IMR-90 (cell line): Measurements from ENCODE around the gene PARP6. TPM values are rescaled to one million over a fixed set of nuclear protein-coding genes. Genes with fewer than 3 reads are reported as not detected.

ENCODE experiments used
- ATAC-seq: fragments of 200-7000 bp; cut with Tn5 transposase; 2 replicates; pipeline ENCODE4 v1.9.1; 2020; ENCODE audit warnings: low read depth, mild to moderate bottlenecking, moderate library complexity
- BruUV-seq: library from RNA; stranded (reverse); fragments of 400-500 nt; replicated peaks from 2 replicates; lab custom pipeline; 2021; lab: Mats Ljungman, UMichigan
- CTCF ChIA-PET: fragments of 300-600 bp; formaldehyde crosslinking; extraction: SDS; loops from one replicate; lab custom pipeline; 2021; ENCODE audit warnings: antibody characterized with exemption; lab: Yijun Ruan, JAX
- POLR2A ChIA-PET: fragments of 300-600 bp; sonication (Branson Sonifier 250); formaldehyde crosslinking; loops from one replicate; lab custom pipeline; 2022; ENCODE audit warnings: antibody characterized with exemption; ENCODE audit not compliant: unreplicated experiment; lab: Charles Lee
- DNase-seq: peaks from one replicate; pipeline ENCODE4 v3.0.0; 2013
- H2AFZ ChIP-seq: replicated peaks from 2 replicates; pipeline ENCODE3; 2013; ENCODE audit warnings: low read length, mild to moderate bottlenecking; ENCODE audit not compliant: poor library complexity
- H2AK5ac ChIP-seq: 2 replicates; pipeline ENCODE4 v1.6.1; 2013; ENCODE audit warnings: low read depth, low read length, inconsistent platforms
- H2AK9ac ChIP-seq: replicated peaks from 2 replicates; pipeline ENCODE3; 2013; ENCODE audit warnings: mild to moderate bottlenecking, low read depth, low read length, moderate library complexity; ENCODE audit not compliant: poor library complexity
- H2BK120ac ChIP-seq: 2 replicates; pipeline ENCODE4 v1.6.1; 2013; ENCODE audit warnings: low read depth, low read length, inconsistent platforms
- H2BK15ac ChIP-seq: 3 replicates; pipeline ENCODE4 v1.6.1; 2013; ENCODE audit warnings: low read depth, low read length, inconsistent platforms
- H2BK20ac ChIP-seq: 2 replicates; pipeline ENCODE4 v1.6.1; 2013; ENCODE audit warnings: low read depth, mild to moderate bottlenecking, inconsistent platforms, low read length, moderate library complexity
- H2BK5ac ChIP-seq: 2 replicates; pipeline ENCODE4 v1.6.1; 2013; ENCODE audit warnings: mild to moderate bottlenecking, low read depth, low read length, inconsistent platforms; ENCODE audit not compliant: poor library complexity, severe bottlenecking
- H3K14ac ChIP-seq: replicated peaks from 2 replicates; pipeline ENCODE4 v1.6.1; 2013; ENCODE audit warnings: low read depth, low read length, inconsistent platforms
- H3K18ac ChIP-seq: 2 replicates; pipeline ENCODE4 v1.6.1; 2013; ENCODE audit warnings: low read depth, low read length, control low read depth
- H3K23ac ChIP-seq: 2 replicates; pipeline ENCODE4 v1.6.1; 2013; ENCODE audit warnings: low read depth, low read length, inconsistent platforms
- H3K27ac ChIP-seq: 2 replicates; pipeline ENCODE4 v1.5.1; 2013; ENCODE audit warnings: mild to moderate bottlenecking, control low read depth, low read length; ENCODE audit not compliant: insufficient read depth
- H3K27me3 ChIP-seq: 2 replicates; pipeline ENCODE4 v1.6.1; 2013; ENCODE audit warnings: low read length; ENCODE audit not compliant: control insufficient read depth, insufficient read depth
- H3K36me3 ChIP-seq: 2 replicates; pipeline ENCODE4 v1.6.1; 2013; ENCODE audit warnings: low read length, mixed read lengths; ENCODE audit not compliant: control insufficient read depth, insufficient read depth
- H3K4ac ChIP-seq: 2 replicates; pipeline ENCODE4 v1.6.1; 2013; ENCODE audit warnings: low read depth, low read length, inconsistent platforms
- H3K4me1 ChIP-seq: 2 replicates; pipeline ENCODE4 v1.6.1; 2013; ENCODE audit warnings: low read length, mixed read lengths; ENCODE audit not compliant: control insufficient read depth, insufficient read depth
- H3K4me2 ChIP-seq: 2 replicates; pipeline ENCODE4 v1.6.1; 2013; ENCODE audit warnings: low read depth, mild to moderate bottlenecking, control low read depth, low read length, moderate library complexity
- H3K4me3 ChIP-seq: 2 replicates; pipeline ENCODE4 v1.5.1; 2013; ENCODE audit warnings: low read depth, mild to moderate bottlenecking, control low read depth, low read length, moderate library complexity; ENCODE audit not compliant: insufficient read depth
- H3K56ac ChIP-seq: 2 replicates; pipeline ENCODE4 v1.6.1; 2013; ENCODE audit warnings: low read length, inconsistent platforms; ENCODE audit not compliant: insufficient read depth; ENCODE audit errors: extremely low read depth
- H3K79me1 ChIP-seq, 2 experiments: 2 replicates each; pipeline ENCODE4 v1.6.1; 2013; ENCODE audit warnings: low read length in 2 of 2, inconsistent platforms in 1 of 2, low read depth in 1 of 2
- H3K9ac ChIP-seq: 2 replicates; pipeline ENCODE4 v1.6.1; 2013; ENCODE audit warnings: low read depth, low read length, control low read depth
- H3K9me1 ChIP-seq: 2 replicates; pipeline ENCODE4 v1.6.1; 2013; ENCODE audit warnings: low read length, inconsistent platforms; ENCODE audit not compliant: insufficient read depth
- H3K9me3 ChIP-seq: 2 replicates; pipeline ENCODE4 v1.6.1; 2013; ENCODE audit warnings: low read length; ENCODE audit not compliant: control insufficient read depth, insufficient read depth
- H4K20me1 ChIP-seq: 2 replicates; pipeline ENCODE4 v1.6.1; 2013; ENCODE audit warnings: low read length, inconsistent platforms; ENCODE audit not compliant: insufficient read depth
- H4K5ac ChIP-seq: 2 replicates; pipeline ENCODE4 v1.6.1; 2013; ENCODE audit warnings: mild to moderate bottlenecking, low read depth, low read length, control low read depth
- H4K8ac ChIP-seq, 2 experiments: 2 replicates each; pipeline ENCODE4 v1.6.1; 2013; ENCODE audit warnings: low read depth in 2 of 2, low read length in 2 of 2, control low read depth in 1 of 2, inconsistent platforms in 1 of 2
- H4K91ac ChIP-seq: 2 replicates; pipeline ENCODE4 v1.6.1; 2013; ENCODE audit warnings: low read depth, low read length, inconsistent platforms; ENCODE audit not compliant: insufficient read depth
- BHLHE40 ChIP-seq: fragments of 150-350 bp; IDR thresholded peaks from 2 replicates; pipeline ENCODE4 v1.6.1; 2016; ENCODE audit warnings: mild to moderate bottlenecking, low read depth, low read length
- CHD1 ChIP-seq: IDR thresholded peaks from 2 replicates; pipeline ENCODE4 v1.6.1; 2012; ENCODE audit warnings: low read depth, low read length, improper control_type of control experiment
- FOS ChIP-seq: fragments of 150-350 bp; IDR thresholded peaks from 2 replicates; pipeline ENCODE4 v1.6.1; 2016; ENCODE audit warnings: low read depth, low read length
- MAZ ChIP-seq: IDR thresholded peaks from 2 replicates; pipeline ENCODE4 v1.6.1; 2012; ENCODE audit warnings: low read depth, mild to moderate bottlenecking, low read length, improper control_type of control experiment, moderate library complexity, borderline replicate concordance
- MXI1 ChIP-seq: IDR thresholded peaks from 2 replicates; pipeline ENCODE4 v1.6.1; 2012; ENCODE audit warnings: low read depth, mild to moderate bottlenecking, low read length, moderate library complexity, borderline replicate concordance
- NFE2L2 ChIP-seq: fragments of 150-350 bp; IDR thresholded peaks from 2 replicates; pipeline ENCODE4 v1.6.1; 2016; ENCODE audit warnings: low read depth, mild to moderate bottlenecking, low read length
- POLR2A ChIP-seq: IDR thresholded peaks from 2 replicates; pipeline ENCODE4 v1.6.1; 2012; ENCODE audit warnings: mild to moderate bottlenecking, low read depth, low read length
- RCOR1 ChIP-seq: IDR thresholded peaks from 2 replicates; pipeline ENCODE4 v1.6.1; 2012; ENCODE audit warnings: mild to moderate bottlenecking, low read length, improper control_type of control experiment; ENCODE audit not compliant: insufficient replicate concordance
- RFX5 ChIP-seq: IDR thresholded peaks from 2 replicates; pipeline ENCODE4 v1.8.0; 2012; ENCODE audit warnings: low read depth, mild to moderate bottlenecking, low read length, moderate library complexity
- SMC3 ChIP-seq: fragments of 150-350 bp; IDR thresholded peaks from 2 replicates; pipeline ENCODE4 v1.6.1; 2016; ENCODE audit warnings: low read depth, mild to moderate bottlenecking, antibody characterized with exemption, low read length, moderate library complexity
- WGBS, 2 experiments: methylation state at CpG; one replicate each; pipeline versions ENCODE4 v1.1.5 to v1.1.7; 2013; ENCODE audit warnings: missing lambda C conversion rate in 2 of 2; ENCODE audit not compliant: insufficient read length in 1 of 2; ENCODE audit errors: extremely low coverage in 2 of 2; 5-methylcytosine and 5-hydroxymethylcytosine counted together
- dilution Hi-C: fragments of 300-500 bp; cut with HindIII; formaldehyde crosslinking; loops from one replicate; pipeline ENCODE4 v1.14.3; 2018; ENCODE audit warnings: low sequenced_read_pairs; ENCODE audit not compliant: unreplicated experiment
- in situ Hi-C: fragments of 300-500 bp; cut with MboI; formaldehyde crosslinking; loops from 3 replicates; pipeline ENCODE4 v1.14.3; 2019; ENCODE audit warnings: low sequenced_read_pairs, inconsistent platforms, mixed read lengths
- intact Hi-C: fragments of 100-400 bp; cut with micrococcal nuclease; formaldehyde crosslinking; loops from 2 replicates; pipeline ENCODE4 v1.10.0; 2022
- polyA plus RNA-seq, 3 experiments: library from polyadenylated mRNA; depleted of rRNA; stranded (reverse); fragments of >200 nt; gene quantifications; 2 replicates each; pipeline ENCODE4 v1.2.3, GENCODE V29; 2012; ENCODE audit warnings: low replicate concordance in 1 of 3
- total RNA-seq: library from RNA; depleted of rRNA; stranded (reverse); fragments of >200 nt; gene quantifications from 2 replicates; pipeline ENCODE4 v1.2.3, GENCODE V29; 2012
- TF ChIP-seq, protein P1 (sequence below): fragments of 150-350 bp; IDR thresholded peaks from 2 replicates; pipeline ENCODE4 v1.6.1; 2016; ENCODE audit warnings: low read depth, mild to moderate bottlenecking, low read length, moderate library complexity, borderline replicate concordance
- TF ChIP-seq, protein P2 (sequence below): fragments of 150-350 bp; IDR thresholded peaks from 2 replicates; pipeline ENCODE4 v1.6.1; 2017; ENCODE audit warnings: mild to moderate bottlenecking, antibody characterized with exemption, low read length, low read depth

PARP6 gene
- total and polyA plus RNA-seq, 2 of the 4 experiments (the other 2 are of a cell fraction), result 13.4 to 45.1 TPM

DNA sequence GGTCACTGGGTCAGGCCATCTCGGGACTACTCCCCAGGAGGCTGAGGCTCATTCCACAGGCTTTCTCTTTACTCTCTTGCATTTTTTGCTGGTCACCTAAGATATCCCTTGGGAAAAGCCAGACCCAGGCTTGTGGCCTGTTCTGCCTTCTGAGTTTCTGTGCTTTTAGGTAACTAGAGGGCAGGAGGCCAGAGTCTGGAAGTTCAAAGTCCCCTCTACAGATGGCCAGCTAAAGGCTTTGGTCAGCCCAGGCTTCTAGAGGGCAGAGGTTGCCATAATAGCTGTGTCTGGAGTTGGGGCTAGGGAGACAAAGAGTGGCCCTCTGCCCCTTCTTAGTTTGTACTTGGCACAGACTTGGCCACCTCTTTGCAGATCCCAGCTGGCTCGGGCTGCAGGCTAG is 8.4 kb upstream of the PARP6 start:
- no peak overlapping the region for H2AK5ac ChIP-seq
- no peaks in the 10 kb centered on the region for H3K9me3 ChIP-seq
- no peak overlapping the region for H3K23ac ChIP-seq
- H4K8ac ChIP-seq, result no peak overlapping the region
- H3K36me3 ChIP-seq, result no peaks in the 10 kb centered on the region
- H3K4me2 ChIP-seq, result no peak overlapping the region
- H4K20me1 ChIP-seq, result no peaks in the 10 kb centered on the region; the same call in 1 of the 2 replicates
- dilution Hi-C loops (no loop called here), in situ Hi-C loops (no loop called here), intact Hi-C loops (no loop called here)
- no peak overlapping the region for H2AFZ ChIP-seq
- H3K9me1 ChIP-seq, result no peaks in the 10 kb centered on the region
- H3K4me3 ChIP-seq, result no peak overlapping the region
- H3K79me1 ChIP-seq, result no peaks in the 10 kb centered on the region
- H3K27ac ChIP-seq, result no peak overlapping the region
- TF ChIP-seq MAZ (no peak), RFX5 (no peak), BHLHE40 (no peak), MXI1 (no peak), NFE2L2 (no peak), POLR2A (no peak), SMC3 (no peak), CHD1 (no peak), RCOR1 (no peak), FOS (no peak)
- TF ChIP-seq, protein P1, sequence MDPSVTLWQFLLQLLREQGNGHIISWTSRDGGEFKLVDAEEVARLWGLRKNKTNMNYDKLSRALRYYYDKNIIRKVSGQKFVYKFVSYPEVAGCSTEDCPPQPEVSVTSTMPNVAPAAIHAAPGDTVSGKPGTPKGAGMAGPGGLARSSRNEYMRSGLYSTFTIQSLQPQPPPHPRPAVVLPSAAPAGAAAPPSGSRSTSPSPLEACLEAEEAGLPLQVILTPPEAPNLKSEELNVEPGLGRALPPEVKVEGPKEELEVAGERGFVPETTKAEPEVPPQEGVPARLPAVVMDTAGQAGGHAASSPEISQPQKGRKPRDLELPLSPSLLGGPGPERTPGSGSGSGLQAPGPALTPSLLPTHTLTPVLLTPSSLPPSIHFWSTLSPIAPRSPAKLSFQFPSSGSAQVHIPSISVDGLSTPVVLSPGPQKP, result no peak
- TF ChIP-seq, protein P2, sequence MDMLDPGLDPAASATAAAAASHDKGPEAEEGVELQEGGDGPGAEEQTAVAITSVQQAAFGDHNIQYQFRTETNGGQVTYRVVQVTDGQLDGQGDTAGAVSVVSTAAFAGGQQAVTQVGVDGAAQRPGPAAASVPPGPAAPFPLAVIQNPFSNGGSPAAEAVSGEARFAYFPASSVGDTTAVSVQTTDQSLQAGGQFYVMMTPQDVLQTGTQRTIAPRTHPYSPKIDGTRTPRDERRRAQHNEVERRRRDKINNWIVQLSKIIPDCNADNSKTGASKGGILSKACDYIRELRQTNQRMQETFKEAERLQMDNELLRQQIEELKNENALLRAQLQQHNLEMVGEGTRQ, result no peak
- ATAC-seq (no peak; the same call in 1 of the 2 replicates), DNase-seq (no peak)
- no peak overlapping the region for H3K14ac ChIP-seq
- POLR2A ChIA-PET, result no interaction called here
- H2BK5ac ChIP-seq, result no peak overlapping the region
- H2BK20ac ChIP-seq, result no peak overlapping the region
- WGBS, 2 experiments, result no CpG with 5 or more reads among the region's 2 CpGs
- H4K5ac ChIP-seq, result no peak overlapping the region
- no peak overlapping the region for H4K91ac ChIP-seq
- no peak overlapping the region for H3K18ac ChIP-seq
- H3K56ac ChIP-seq, result no peak overlapping the region
- H2BK120ac ChIP-seq, result no peak overlapping the region
- no peak overlapping the region for H3K9ac ChIP-seq
- no TSS peak for BruUV-seq
- CTCF ChIA-PET, result no interaction called here
- peaks cover 8% of the 10 kb centered on the region for H3K27me3 ChIP-seq
- H2AK9ac ChIP-seq, result no peak overlapping the region
- H2BK15ac ChIP-seq, result no peak overlapping the region
- H3K4ac ChIP-seq, result no peak overlapping the region
- H3K4me1 ChIP-seq, result no peaks in the 10 kb centered on the region
